Nephron (organoid): ENCODE measurements around the gene SRSF9.

Source experiments
- H3K27ac Mint-ChIP-seq, 3 experiments: 2 replicates each; pipeline ENCODE4 v1.8.0; 2020; ENCODE audit warnings: mixed read lengths in 3 of 3, mild to moderate bottlenecking in 2 of 3, moderate library complexity in 1 of 3
- H3K27me3 Mint-ChIP-seq: 2 replicates; pipeline ENCODE4 v1.8.0; 2021; ENCODE audit warnings: low read depth, mild to moderate bottlenecking, moderate library complexity, mixed read lengths
- H3K36me3 Mint-ChIP-seq: 2 replicates; pipeline ENCODE4 v1.8.0; 2020; ENCODE audit warnings: low read depth, mixed read lengths
- H3K4me1 Mint-ChIP-seq: 2 replicates; pipeline ENCODE4 v1.8.0; 2020; ENCODE audit warnings: mixed read lengths
- H3K4me3 Mint-ChIP-seq, 3 experiments: 2 replicates each; pipeline ENCODE4 v1.8.0; 2020; ENCODE audit warnings: mild to moderate bottlenecking in 3 of 3, mixed read lengths in 3 of 3, moderate library complexity in 2 of 3
- H3K9me3 Mint-ChIP-seq: 2 replicates; pipeline ENCODE4 v1.8.0; 2020; ENCODE audit warnings: mixed read lengths
- CTCF ChIP-seq, 3 experiments: fragments of 200-600 bp; sonication (generic); IDR thresholded peaks; one replicate each; pipeline ENCODE4 v1.5.0; 2021; ENCODE audit warnings: antibody characterized with exemption in 3 of 3; ENCODE audit not compliant: unreplicated experiment in 3 of 3

The SRSF9 gene

GRCh38 chr12:120463712-120464111 lies 5.8 kb downstream of the SRSF9 start:
- Mint-ChIP-seq H3K4me3 (no peak overlapping the region), H3K36me3 (peaks cover 78% of the 10 kb centered on the region), H3K27me3 (no peaks in the 10 kb centered on the region), H3K27ac (no peak overlapping the region), H3K4me1 (peaks cover 28% of the 10 kb centered on the region), H3K9me3 (no peaks in the 10 kb centered on the region)
- no peak for TF ChIP-seq CTCF (IDR thresholded peaks at IDR 0.05; ENCODE audit: unreplicated experiment in 3 of 3)

DNA sequence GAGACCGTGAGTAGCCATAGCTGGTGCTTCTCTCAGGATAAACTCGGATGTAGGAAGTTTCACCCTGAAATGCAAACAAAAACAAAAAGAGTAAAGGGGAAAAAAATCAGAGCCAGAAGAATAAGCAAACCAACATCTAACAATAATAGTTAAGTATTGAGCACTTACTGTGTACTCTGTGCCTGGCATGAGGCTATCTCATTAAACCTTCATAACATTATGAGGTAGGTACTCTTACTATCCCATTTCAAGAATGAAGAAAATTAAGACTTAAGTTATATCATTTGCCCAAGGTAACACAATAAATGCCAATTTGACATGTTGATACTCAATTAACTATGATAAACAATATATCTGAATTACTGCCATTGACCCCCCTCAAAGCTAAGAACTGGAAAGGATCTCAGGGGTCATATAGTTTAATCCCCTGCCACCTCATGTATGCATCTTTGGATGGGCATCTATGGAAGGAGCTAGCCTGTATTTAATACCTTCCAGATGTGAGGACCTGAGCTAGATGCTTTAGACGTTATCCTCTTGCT lies 7.4 kb downstream of the SRSF9 start:
- peaks cover 15% of the 10 kb centered on the region for H3K4me1 Mint-ChIP-seq
- no peak for TF ChIP-seq CTCF (IDR thresholded peaks at IDR 0.05; ENCODE audit: unreplicated experiment in 3 of 3)
- no peak overlapping the region for H3K4me3 Mint-ChIP-seq
- H3K27ac Mint-ChIP-seq, result no peak overlapping the region
- H3K27me3 Mint-ChIP-seq, result no peaks in the 10 kb centered on the region
- H3K9me3 Mint-ChIP-seq, result no peaks in the 10 kb centered on the region
- H3K36me3 Mint-ChIP-seq, result peaks cover 78% of the 10 kb centered on the region

DNA sequence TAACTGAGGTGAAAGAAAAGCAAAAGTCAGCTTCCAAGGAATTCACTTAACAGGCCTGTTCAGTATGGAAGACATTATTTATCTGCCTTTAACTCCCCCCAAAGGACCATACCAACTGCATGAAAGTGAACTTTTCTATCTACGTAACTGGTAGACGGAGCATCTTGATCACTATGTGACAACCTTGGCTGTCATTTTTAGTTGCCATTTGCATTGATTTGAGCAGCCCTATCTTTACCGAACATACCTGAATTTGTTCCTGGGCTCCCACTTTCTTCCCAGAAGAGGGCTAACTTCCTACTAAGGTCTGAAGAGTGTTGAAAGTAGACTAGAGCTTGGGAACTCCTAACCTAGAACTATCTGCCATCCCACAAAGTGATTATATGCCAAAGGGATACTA lies 9.4 kb downstream of the SRSF9 start:
- no peaks in the 10 kb centered on the region for H3K4me1 Mint-ChIP-seq
- H3K36me3 Mint-ChIP-seq, result peaks cover 77% of the 10 kb centered on the region
- H3K27ac Mint-ChIP-seq, result no peak overlapping the region
- no peak overlapping the region for H3K4me3 Mint-ChIP-seq
- H3K27me3 Mint-ChIP-seq, result no peaks in the 10 kb centered on the region
- TF ChIP-seq CTCF (IDR thresholded peaks at IDR 0.05; ENCODE audit: unreplicated experiment in 3 of 3), result no peak
- no peaks in the 10 kb centered on the region for H3K9me3 Mint-ChIP-seq

DNA sequence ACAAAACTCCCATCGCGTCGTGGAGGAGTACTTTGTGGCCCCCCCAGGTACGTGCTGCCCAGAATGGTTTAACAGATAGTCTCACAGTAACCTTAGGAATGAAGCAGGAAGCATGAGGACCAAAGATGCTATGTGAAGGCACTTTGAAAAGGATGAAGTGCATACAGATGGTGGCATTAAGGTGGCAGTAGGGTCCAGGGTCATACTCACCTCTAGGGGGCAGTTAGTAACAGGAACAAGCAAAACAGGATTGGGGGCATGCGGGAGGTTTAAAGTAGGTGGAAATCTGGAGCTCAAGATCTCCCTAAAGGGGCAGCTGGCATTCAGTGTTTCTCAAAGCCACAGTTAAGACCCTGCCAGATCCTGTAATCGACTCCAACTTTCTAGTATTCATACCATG lies 12.4 kb downstream of the SRSF9 start:
- no peaks in the 10 kb centered on the region for H3K4me1 Mint-ChIP-seq
- TF ChIP-seq CTCF (IDR thresholded peaks at IDR 0.05; ENCODE audit: unreplicated experiment in 3 of 3), result peak in 1 of 3 experiments; percentile 20
- H3K27ac Mint-ChIP-seq, result peak overlapping the region in 1 of 3 experiments; percentile 32
- H3K4me3 Mint-ChIP-seq, result no peak overlapping the region
- H3K27me3 Mint-ChIP-seq, result no peaks in the 10 kb centered on the region
- peaks cover 63% of the 10 kb centered on the region for H3K36me3 Mint-ChIP-seq
- no peaks in the 10 kb centered on the region for H3K9me3 Mint-ChIP-seq

DNA sequence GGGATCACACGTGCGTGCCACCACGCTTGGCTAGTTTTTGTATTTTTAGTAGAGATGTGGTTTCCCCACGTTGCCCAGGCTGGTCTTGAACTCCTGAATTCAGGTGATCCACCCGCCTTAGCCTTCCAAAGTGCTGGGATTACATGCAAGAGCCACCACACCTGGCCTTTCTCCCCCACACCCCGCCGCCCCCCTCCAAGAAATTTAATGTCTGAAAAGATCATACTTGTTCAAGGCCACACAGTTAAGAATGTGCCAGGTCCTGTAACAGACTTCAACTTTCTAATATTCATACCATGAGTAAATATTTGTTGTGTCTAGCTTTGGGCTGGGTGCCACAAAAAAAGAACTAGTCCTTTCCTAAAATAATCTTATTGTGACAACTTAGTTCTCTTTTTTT lies 14.2 kb downstream of the SRSF9 start:
- Mint-ChIP-seq H3K4me3 (no peak overlapping the region), H3K36me3 (peaks cover 55% of the 10 kb centered on the region), H3K4me1 (no peaks in the 10 kb centered on the region), H3K9me3 (no peaks in the 10 kb centered on the region), H3K27ac (no peak overlapping the region), H3K27me3 (no peaks in the 10 kb centered on the region)
- TF ChIP-seq CTCF (IDR thresholded peaks at IDR 0.05; ENCODE audit: unreplicated experiment in 3 of 3), result no peak

GRCh38 chr12:120453977-120454376 lies 15.6 kb downstream of the SRSF9 start:
- Mint-ChIP-seq H3K9me3 (no peaks in the 10 kb centered on the region), H3K27me3 (no peaks in the 10 kb centered on the region), H3K4me3 (no peak overlapping the region), H3K4me1 (no peaks in the 10 kb centered on the region), H3K36me3 (peaks cover 52% of the 10 kb centered on the region), H3K27ac (no peak overlapping the region)
- TF ChIP-seq CTCF (IDR thresholded peaks at IDR 0.05; ENCODE audit: unreplicated experiment in 3 of 3), result peak; percentile 45 to 57 (median 48)
